ENCODE data around the gene NKAPD1. TPM values are rescaled to one million over a fixed set of nuclear protein-coding genes. Genes with fewer than 3 reads are reported as not detected.

NKAPD1 gene
- total RNA-seq, 1 experiment from 2014 or later = 19.7 TPM

DNA sequence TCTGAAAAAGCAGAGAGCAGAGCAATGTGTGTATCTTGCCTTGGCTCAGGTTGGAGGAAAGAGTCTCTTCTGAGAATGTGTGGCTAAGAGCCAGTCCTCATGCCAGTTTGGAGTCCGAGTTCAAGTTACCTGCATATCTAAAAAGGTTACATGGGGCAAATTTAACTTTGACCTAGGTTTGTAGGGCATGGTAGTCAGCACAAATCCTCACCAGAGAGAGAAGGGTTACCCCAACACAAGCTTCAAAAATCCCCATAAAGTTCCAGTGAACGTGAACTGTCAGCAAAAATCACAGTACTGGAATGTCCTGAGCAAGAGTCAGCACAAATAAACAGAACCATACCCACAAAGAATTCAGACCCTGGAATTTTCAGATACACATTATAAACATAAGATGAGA is 26.4 kb downstream of the NKAPD1 start:
- DNase-seq (ENCODE audit: low read depth, low spot score) (no peak), ATAC-seq (no peak)
- Histone ChIP-seq H3K36me3 (ENCODE audit: control insufficient read depth, insufficient read depth, low read length) (no peaks in the 10 kb centered on the region; the same call in none of the 2 replicates), H3K4me1 (ENCODE audit: control insufficient read depth, insufficient read depth, low read length) (no peaks in the 10 kb centered on the region), H3K9me3 (ENCODE audit: control insufficient read depth, insufficient read depth, low read depth, low read length) (no peaks in the 10 kb centered on the region), H3K27ac (ENCODE audit: low read length) (no peak overlapping the region), H3K27me3 (ENCODE audit: control insufficient read depth, insufficient read depth, low read length) (no peaks in the 10 kb centered on the region), H3K4me3 (ENCODE audit: low read depth in 2 of 2, low read length in 2 of 2) (no peak overlapping the region)
- in situ Hi-C loops (cut with HindIII; ENCODE audit: low pct_unique_long_range_greater_than_20kb, low sequenced_read_pairs) = no loop called here
- intact Hi-C loops (cut with micrococcal nuclease; ENCODE audit: unreplicated experiment) = no loop called here
- ChIA-PET CTCF (no interaction called here), POLR2A (no interaction called here)
- BruUV-seq (replicated peaks) = no TSS peak
- TF ChIP-seq, protein P1, sequence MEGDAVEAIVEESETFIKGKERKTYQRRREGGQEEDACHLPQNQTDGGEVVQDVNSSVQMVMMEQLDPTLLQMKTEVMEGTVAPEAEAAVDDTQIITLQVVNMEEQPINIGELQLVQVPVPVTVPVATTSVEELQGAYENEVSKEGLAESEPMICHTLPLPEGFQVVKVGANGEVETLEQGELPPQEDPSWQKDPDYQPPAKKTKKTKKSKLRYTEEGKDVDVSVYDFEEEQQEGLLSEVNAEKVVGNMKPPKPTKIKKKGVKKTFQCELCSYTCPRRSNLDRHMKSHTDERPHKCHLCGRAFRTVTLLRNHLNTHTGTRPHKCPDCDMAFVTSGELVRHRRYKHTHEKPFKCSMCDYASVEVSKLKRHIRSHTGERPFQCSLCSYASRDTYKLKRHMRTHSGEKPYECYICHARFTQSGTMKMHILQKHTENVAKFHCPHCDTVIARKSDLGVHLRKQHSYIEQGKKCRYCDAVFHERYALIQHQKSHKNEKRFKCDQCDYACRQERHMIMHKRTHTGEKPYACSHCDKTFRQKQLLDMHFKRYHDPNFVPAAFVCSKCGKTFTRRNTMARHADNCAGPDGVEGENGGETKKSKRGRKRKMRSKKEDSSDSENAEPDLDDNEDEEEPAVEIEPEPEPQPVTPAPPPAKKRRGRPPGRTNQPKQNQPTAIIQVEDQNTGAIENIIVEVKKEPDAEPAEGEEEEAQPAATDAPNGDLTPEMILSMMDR (IDR thresholded peaks at IDR 0.05) = no peak
- TF ChIP-seq, protein P2, sequence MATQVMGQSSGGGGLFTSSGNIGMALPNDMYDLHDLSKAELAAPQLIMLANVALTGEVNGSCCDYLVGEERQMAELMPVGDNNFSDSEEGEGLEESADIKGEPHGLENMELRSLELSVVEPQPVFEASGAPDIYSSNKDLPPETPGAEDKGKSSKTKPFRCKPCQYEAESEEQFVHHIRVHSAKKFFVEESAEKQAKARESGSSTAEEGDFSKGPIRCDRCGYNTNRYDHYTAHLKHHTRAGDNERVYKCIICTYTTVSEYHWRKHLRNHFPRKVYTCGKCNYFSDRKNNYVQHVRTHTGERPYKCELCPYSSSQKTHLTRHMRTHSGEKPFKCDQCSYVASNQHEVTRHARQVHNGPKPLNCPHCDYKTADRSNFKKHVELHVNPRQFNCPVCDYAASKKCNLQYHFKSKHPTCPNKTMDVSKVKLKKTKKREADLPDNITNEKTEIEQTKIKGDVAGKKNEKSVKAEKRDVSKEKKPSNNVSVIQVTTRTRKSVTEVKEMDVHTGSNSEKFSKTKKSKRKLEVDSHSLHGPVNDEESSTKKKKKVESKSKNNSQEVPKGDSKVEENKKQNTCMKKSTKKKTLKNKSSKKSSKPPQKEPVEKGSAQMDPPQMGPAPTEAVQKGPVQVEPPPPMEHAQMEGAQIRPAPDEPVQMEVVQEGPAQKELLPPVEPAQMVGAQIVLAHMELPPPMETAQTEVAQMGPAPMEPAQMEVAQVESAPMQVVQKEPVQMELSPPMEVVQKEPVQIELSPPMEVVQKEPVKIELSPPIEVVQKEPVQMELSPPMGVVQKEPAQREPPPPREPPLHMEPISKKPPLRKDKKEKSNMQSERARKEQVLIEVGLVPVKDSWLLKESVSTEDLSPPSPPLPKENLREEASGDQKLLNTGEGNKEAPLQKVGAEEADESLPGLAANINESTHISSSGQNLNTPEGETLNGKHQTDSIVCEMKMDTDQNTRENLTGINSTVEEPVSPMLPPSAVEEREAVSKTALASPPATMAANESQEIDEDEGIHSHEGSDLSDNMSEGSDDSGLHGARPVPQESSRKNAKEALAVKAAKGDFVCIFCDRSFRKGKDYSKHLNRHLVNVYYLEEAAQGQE (IDR thresholded peaks at IDR 0.05; ENCODE audit: insufficient read depth in 1 of 2, low read depth in 2 of 2, low read length in 1 of 2) = no peak
- no peak for TF ChIP-seq SIN3A (IDR thresholded peaks at IDR 0.05; ENCODE audit: borderline replicate concordance, insufficient read depth, low read depth, low read length)
- TF ChIP-seq TCF7L2 (IDR thresholded peaks at IDR 0.05; ENCODE audit: low read depth, low read length) = no peak
- no peak for TF ChIP-seq POLR2AphosphoS5 (IDR thresholded peaks at IDR 0.05; ENCODE audit: low read depth, low read length)

DNA sequence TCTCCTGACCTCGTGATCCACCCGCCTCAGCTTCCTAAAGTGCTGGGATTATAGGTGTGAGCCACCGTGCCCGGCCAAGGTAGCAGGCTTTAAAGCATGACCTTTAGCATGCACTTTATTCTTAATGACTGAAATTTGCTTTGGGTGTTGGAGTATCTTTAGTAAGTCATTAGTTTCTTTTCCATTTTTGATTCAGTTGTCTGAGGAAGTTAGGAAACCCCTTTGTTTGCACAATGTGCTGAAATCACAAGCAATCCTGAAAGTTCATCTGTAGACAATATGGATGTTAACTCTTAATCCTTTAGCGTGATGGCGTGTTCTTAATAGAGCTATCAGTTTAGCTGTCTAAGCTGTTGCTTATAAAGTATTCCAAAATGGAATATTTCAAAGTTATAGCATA is 29.3 kb downstream of the NKAPD1 start:
- Histone ChIP-seq H3K9me3 (ENCODE audit: control insufficient read depth, insufficient read depth, low read depth, low read length) (no peaks in the 10 kb centered on the region), H3K4me1 (ENCODE audit: control insufficient read depth, insufficient read depth, low read length) (no peaks in the 10 kb centered on the region), H3K27ac (ENCODE audit: low read length) (no peak overlapping the region), H3K27me3 (ENCODE audit: control insufficient read depth, insufficient read depth, low read length) (no peaks in the 10 kb centered on the region), H3K4me3 (ENCODE audit: low read depth in 2 of 2, low read length in 2 of 2) (no peak overlapping the region), H3K36me3 (ENCODE audit: control insufficient read depth, insufficient read depth, low read length) (no peaks in the 10 kb centered on the region)
- TF ChIP-seq SIN3A (IDR thresholded peaks at IDR 0.05; ENCODE audit: borderline replicate concordance, insufficient read depth, low read depth, low read length) (no peak), POLR2AphosphoS5 (IDR thresholded peaks at IDR 0.05; ENCODE audit: low read depth, low read length) (no peak), TCF7L2 (IDR thresholded peaks at IDR 0.05; ENCODE audit: low read depth, low read length) (no peak)
- TF ChIP-seq, protein P2 (IDR thresholded peaks at IDR 0.05; ENCODE audit: insufficient read depth in 1 of 2, low read depth in 2 of 2, low read length in 1 of 2) = no peak
- TF ChIP-seq, protein P1 (IDR thresholded peaks at IDR 0.05) = no peak
- POLR2A ChIA-PET = interaction anchor here (0.6 kb wide), 1 partner anchor 11 kb away, joined by 5 read pairs; no protein-coding TSS in a partner anchor
- intact Hi-C loops (cut with micrococcal nuclease; ENCODE audit: unreplicated experiment) (no loop called here), in situ Hi-C loops (cut with HindIII; ENCODE audit: low pct_unique_long_range_greater_than_20kb, low sequenced_read_pairs) (no loop called here)
- DNase-seq (ENCODE audit: low read depth, low spot score) = no peak
- CTCF ChIA-PET = interaction anchor here (0.6 kb wide), 1 partner anchor 216 kb away, joined by 3 read pairs; no protein-coding TSS in a partner anchor
- BruUV-seq (replicated peaks) = no TSS peak
- ATAC-seq = no peak

Measured in Panc1 (cell line).